ENCODE measurements around the gene KRTAP19-8. TPM values are rescaled to one million over a fixed set of nuclear protein-coding genes. Genes with fewer than 3 reads are reported as not detected.

Gene KRTAP19-8
- total RNA-seq, 8 experiments from 2014 or later, result not detected

GRCh38 chr21:31042080-31042464, 3.8 kb upstream of the KRTAP19-8 start:
- Histone ChIP-seq H3K4me3 (no peak overlapping the region), H3K27ac (no peak overlapping the region), H3K4me1 (replicated peaks in 1 of 2) (no peaks in the 10 kb centered on the region)
- in situ Hi-C loops (cut with MboI; ENCODE audit: low pct_unique_long_range_greater_than_20kb in 2 of 9, low sequenced_read_pairs in 9 of 9, unreplicated experiment in 9 of 9), result no loop called here
- WGBS, 10 experiments, result 0 to 100% (median 50%) methylated on average over 1 of the region's 1 CpG; no CpG with 5 or more reads in 2 of the 10 experiments
- no peak for ATAC-seq (replicated peaks in 6 of 8)

GRCh38 chr21:31041295-31042079, 3.2 kb upstream of the KRTAP19-8 start:
- Histone ChIP-seq H3K27ac (no peak overlapping the region), H3K4me1 (replicated peaks in 1 of 2) (no peaks in the 10 kb centered on the region), H3K4me3 (no peak overlapping the region)
- ATAC-seq (replicated peaks in 6 of 8), result no peak
- 17 to 97% (median 75%) methylated on average over 1 to 8 of the region's 11 CpGs; no CpG with 5 or more reads in 1 of the 10 experiments for WGBS, 10 experiments
- in situ Hi-C loops (cut with MboI; ENCODE audit: low pct_unique_long_range_greater_than_20kb in 2 of 9, low sequenced_read_pairs in 9 of 9, unreplicated experiment in 9 of 9), result no loop called here

- ATAC-seq (replicated peaks in 6 of 8), result peak in 1 of 8 experiments; percentile 32
- Histone ChIP-seq H3K27ac (no peak overlapping the region), H3K4me1 (replicated peaks in 1 of 2) (peaks cover 0 to 3% of the 10 kb centered on the region in 2 donors), H3K4me3 (no peak overlapping the region)
- in situ Hi-C loops (cut with MboI; ENCODE audit: low pct_unique_long_range_greater_than_20kb in 2 of 9, low sequenced_read_pairs in 9 of 9, unreplicated experiment in 9 of 9), result no loop called here
Observed at GRCh38 chr21:31034378-31034777, 3.9 kb downstream of the KRTAP19-8 start.

GRCh38 chr21:31030367-31031106, 7.7 kb downstream of the KRTAP19-8 start:
- 12 to 100% (median 88%) methylated on average over 1 to 3 of the region's 3 CpGs for WGBS, 10 experiments
- in situ Hi-C loops (cut with MboI; ENCODE audit: low pct_unique_long_range_greater_than_20kb in 2 of 9, low sequenced_read_pairs in 9 of 9, unreplicated experiment in 9 of 9), result no loop called here
- peak in 2 of 8 experiments; percentile 53 to 61 for ATAC-seq (replicated peaks in 6 of 8)

GRCh38 chr21:31023680-31024079, 14.6 kb downstream of the KRTAP19-8 start:
- 0 to 80% (median 20%) methylated on average over 1 to 3 of the region's 3 CpGs; no CpG with 5 or more reads in 2 of the 10 experiments for WGBS, 10 experiments
- Histone ChIP-seq H3K4me1 (replicated peaks in 1 of 2) (peaks cover 3 to 16% of the 10 kb centered on the region in 2 donors), H3K27ac (no peak overlapping the region), H3K4me3 (no peak overlapping the region)
- in situ Hi-C loops (cut with MboI; ENCODE audit: low pct_unique_long_range_greater_than_20kb in 2 of 9, low sequenced_read_pairs in 9 of 9, unreplicated experiment in 9 of 9), result no loop called here
- peak in 5 of 8 experiments; percentile 41 to 90 (median 78) for ATAC-seq (replicated peaks in 6 of 8)

More at GRCh38 chr21:31030367-31031106, 7.7 kb downstream of the KRTAP19-8 start:
- no peak overlapping the region for H3K27ac ChIP-seq
- no peak overlapping the region for H3K4me3 ChIP-seq
- H3K4me1 ChIP-seq (replicated peaks in 1 of 2), result peaks cover 3 to 10% of the 10 kb centered on the region in 2 donors

DNA sequence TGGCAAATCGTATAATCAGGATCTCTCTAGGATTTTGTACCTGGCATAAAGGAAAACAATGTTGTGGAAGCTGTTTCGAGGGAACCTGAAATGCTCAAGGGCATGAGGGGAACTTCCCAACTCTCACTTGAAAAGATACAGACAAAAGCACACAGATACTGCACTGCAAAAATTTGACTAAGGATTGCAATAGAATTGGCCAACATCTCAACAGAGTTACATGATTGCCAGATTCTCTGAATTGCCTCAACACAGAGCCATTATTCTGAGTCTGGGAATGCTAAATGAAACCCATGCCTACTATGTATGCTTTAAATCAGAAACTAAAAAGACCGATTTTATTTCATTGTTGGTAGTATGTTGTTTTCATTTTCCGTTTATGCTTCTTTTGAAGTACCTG, 16.0 kb downstream of the KRTAP19-8 start:
- no peak for ATAC-seq (replicated peaks in 6 of 8)
- 0 to 96% (median 71%) methylated on average over 1 to 4 of the region's 4 CpGs for WGBS, 10 experiments
- Histone ChIP-seq H3K4me1 (replicated peaks in 1 of 2) (peaks cover 0 to 11% of the 10 kb centered on the region in 2 donors), H3K27ac (no peak overlapping the region), H3K4me3 (no peak overlapping the region)
- in situ Hi-C loops (cut with MboI; ENCODE audit: low pct_unique_long_range_greater_than_20kb in 2 of 9, low sequenced_read_pairs in 9 of 9, unreplicated experiment in 9 of 9), result no loop called here

GRCh38 chr21:31018232-31018631, 20.0 kb downstream of the KRTAP19-8 start:
- in situ Hi-C loops (cut with MboI; ENCODE audit: low pct_unique_long_range_greater_than_20kb in 2 of 9, low sequenced_read_pairs in 9 of 9, unreplicated experiment in 9 of 9), result no loop called here
- no peak for ATAC-seq (replicated peaks in 6 of 8)
- 12 to 86% (median 57%) methylated on average over 1 to 2 of the region's 2 CpGs for WGBS, 10 experiments
- H3K27ac ChIP-seq, result no peak overlapping the region
- peaks cover 0 to under 1% of the 10 kb centered on the region in 2 donors for H3K4me1 ChIP-seq (replicated peaks in 1 of 2)
- no peak overlapping the region for H3K4me3 ChIP-seq

GRCh38 chr21:31014891-31015290, 23.4 kb downstream of the KRTAP19-8 start:
- Histone ChIP-seq H3K4me3 (no peak overlapping the region), H3K27ac (no peak overlapping the region), H3K4me1 (replicated peaks in 1 of 2) (no peaks in the 10 kb centered on the region)
- in situ Hi-C loops (cut with MboI; ENCODE audit: low pct_unique_long_range_greater_than_20kb in 2 of 9, low sequenced_read_pairs in 9 of 9, unreplicated experiment in 9 of 9), result no loop called here
- WGBS, 10 experiments, result 7 to 91% (median 34%) methylated on average over 2 of the region's 2 CpGs; no CpG with 5 or more reads in 4 of the 10 experiments
- ATAC-seq (replicated peaks in 6 of 8), result no peak

DNA sequence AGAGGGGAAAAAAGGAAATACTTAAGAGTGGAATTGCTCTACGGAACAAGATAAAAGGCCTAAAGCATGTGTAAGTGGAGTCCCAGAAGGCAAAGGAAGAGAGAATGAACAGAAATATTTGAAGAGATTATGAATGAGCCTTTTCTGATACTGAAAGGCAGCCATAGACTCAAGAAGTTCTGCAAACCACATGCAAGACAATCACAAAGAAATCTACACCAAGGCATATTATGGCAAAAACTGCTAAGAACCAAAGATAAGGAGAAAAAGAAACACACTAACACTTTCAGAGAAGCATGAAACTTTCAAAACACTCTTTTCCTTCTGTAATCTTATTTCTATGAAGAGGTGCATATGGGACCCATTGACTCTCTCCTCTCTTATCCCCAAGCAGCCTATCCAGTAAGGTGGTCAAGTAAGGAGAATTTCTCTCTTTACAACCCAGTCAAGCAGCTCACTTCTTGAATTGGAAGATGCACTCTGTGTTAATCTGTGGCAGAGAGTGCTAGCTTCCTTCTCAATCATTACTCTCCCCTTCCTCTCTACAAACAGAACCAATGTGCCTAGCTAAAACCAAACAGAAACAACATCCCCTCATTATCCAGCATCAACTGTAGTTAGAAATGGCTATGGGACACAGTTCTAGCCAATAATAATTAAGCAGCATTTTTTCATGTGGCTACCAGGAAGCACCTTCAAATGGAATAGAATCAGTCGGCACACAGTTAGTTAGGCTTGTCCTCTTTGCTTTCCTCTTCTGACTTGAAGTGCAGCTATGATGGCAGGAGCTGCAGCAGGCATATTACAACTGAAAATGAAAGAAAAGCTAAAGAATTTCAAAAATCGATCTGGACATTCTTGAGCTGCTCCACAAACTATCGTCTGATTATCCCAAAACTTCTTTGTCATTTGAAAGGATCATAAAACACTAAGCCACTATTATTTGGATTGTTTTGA, 25.9 kb downstream of the KRTAP19-8 start:
- no peaks in the 10 kb centered on the region for H3K4me1 ChIP-seq (replicated peaks in 1 of 2)
- no peak overlapping the region for H3K4me3 ChIP-seq
- 8 to 95% (median 52%) methylated on average over 2 to 4 of the region's 4 CpGs for WGBS, 10 experiments
- in situ Hi-C loops (cut with MboI; ENCODE audit: low pct_unique_long_range_greater_than_20kb in 2 of 9, low sequenced_read_pairs in 9 of 9, unreplicated experiment in 9 of 9), result no loop called here
- H3K27ac ChIP-seq, result no peak overlapping the region
- no peak for ATAC-seq (replicated peaks in 6 of 8)

DNA sequence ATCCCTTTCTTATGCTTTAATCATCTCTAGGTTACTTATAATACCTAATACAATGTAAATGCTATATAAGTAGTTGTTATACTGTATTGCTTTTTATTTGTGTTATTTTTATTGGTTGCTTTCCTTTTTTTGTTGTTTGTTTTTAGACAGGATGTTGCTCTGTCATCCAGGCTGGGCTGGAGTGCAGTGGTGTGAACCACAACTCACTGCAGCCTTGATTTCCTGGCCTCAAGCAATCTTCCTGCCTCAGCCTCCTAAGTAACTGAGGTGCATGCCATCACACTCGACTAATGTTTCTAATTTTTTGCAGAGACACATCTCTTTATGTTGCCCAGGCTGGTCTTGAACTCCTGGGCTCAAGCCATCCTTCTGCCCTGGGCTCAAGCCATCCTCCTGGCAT, 26.9 kb downstream of the KRTAP19-8 start:
- 0 to 85% (median 6%) methylated on average over 1 of the region's 1 CpG; no CpG with 5 or more reads in 4 of the 10 experiments for WGBS, 10 experiments
- ATAC-seq (replicated peaks in 6 of 8), result no peak
- in situ Hi-C loops (cut with MboI; ENCODE audit: low pct_unique_long_range_greater_than_20kb in 2 of 9, low sequenced_read_pairs in 9 of 9, unreplicated experiment in 9 of 9), result no loop called here
- H3K27ac ChIP-seq, result no peak overlapping the region
- no peak overlapping the region for H3K4me3 ChIP-seq
- H3K4me1 ChIP-seq (replicated peaks in 1 of 2), result no peaks in the 10 kb centered on the region

- Histone ChIP-seq H3K27ac (no peak overlapping the region), H3K4me3 (no peak overlapping the region), H3K4me1 (replicated peaks in 1 of 2) (peaks cover 0 to 3% of the 10 kb centered on the region in 2 donors)
- ATAC-seq (replicated peaks in 6 of 8), result no peak
- in situ Hi-C loops (cut with MboI; ENCODE audit: low pct_unique_long_range_greater_than_20kb in 2 of 9, low sequenced_read_pairs in 9 of 9, unreplicated experiment in 9 of 9), result no loop called here
- 17 to 100% (median 40%) methylated on average over 1 of the region's 1 CpG; no CpG with 5 or more reads in 5 of the 10 experiments for WGBS, 10 experiments
Observed at GRCh38 chr21:31008355-31008754, 29.9 kb downstream of the KRTAP19-8 start.

- no peak for ATAC-seq (replicated peaks in 6 of 8)
- Histone ChIP-seq H3K27ac (no peak overlapping the region), H3K4me3 (no peak overlapping the region), H3K4me1 (replicated peaks in 1 of 2) (peaks cover 0 to 3% of the 10 kb centered on the region in 2 donors)
- 20 to 100% (median 74%) methylated on average over 3 to 5 of the region's 5 CpGs; no CpG with 5 or more reads in 2 of the 10 experiments for WGBS, 10 experiments
- in situ Hi-C loops (cut with MboI; ENCODE audit: low pct_unique_long_range_greater_than_20kb in 2 of 9, low sequenced_read_pairs in 9 of 9, unreplicated experiment in 9 of 9), result no loop called here
Observed at GRCh38 chr21:31005019-31005418, 33.3 kb downstream of the KRTAP19-8 start.
